ENCODE results near the gene GMEB1. TPM values are rescaled to one million over a fixed set of nuclear protein-coding genes. Genes with fewer than 3 reads are reported as not detected.
A peak's percentile ranks its signal among the peaks of the same experiment; 100 is the strongest.

Gene GMEB1
- total and polyA plus RNA-seq, 2 experiments from 2014 or later, result 13.3 to 20.2 TPM

DNA sequence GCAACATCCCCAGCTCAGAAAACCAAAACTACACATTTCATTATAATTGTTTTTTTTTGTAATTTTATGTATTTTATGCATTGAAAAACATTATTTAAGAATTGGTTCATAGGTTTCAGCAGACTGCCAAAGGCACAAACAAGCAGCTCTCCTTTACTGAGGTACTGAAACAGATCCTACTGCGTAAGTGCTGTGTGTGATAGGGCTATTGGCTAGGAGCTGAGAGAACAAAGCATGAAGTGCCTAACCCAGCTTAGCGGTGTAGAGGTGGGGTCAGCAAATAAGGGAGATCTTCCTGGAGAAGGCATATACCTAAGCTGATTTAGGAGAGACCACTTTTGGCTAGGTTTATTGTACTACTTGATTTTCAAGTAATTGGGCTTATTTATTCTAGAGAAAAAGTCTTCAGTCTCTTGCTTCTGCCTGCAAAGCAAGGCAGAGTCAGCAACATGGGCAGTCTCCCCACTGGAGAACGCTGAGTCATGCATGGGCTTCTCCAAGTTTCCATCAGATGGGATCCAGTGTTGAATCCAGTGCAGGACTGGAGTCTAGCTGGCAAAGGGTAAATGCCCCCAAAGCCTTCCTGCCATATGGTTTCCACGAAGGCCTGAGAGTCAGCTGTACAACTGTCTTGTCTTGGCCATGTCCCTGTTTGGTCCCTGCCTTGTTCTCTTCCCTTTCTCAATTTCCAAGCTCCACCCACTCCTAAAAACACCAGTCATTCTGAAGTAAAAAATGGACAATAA, 50.2 kb downstream of the GMEB1 start (continued):
- TF ChIP-seq, protein P1, sequence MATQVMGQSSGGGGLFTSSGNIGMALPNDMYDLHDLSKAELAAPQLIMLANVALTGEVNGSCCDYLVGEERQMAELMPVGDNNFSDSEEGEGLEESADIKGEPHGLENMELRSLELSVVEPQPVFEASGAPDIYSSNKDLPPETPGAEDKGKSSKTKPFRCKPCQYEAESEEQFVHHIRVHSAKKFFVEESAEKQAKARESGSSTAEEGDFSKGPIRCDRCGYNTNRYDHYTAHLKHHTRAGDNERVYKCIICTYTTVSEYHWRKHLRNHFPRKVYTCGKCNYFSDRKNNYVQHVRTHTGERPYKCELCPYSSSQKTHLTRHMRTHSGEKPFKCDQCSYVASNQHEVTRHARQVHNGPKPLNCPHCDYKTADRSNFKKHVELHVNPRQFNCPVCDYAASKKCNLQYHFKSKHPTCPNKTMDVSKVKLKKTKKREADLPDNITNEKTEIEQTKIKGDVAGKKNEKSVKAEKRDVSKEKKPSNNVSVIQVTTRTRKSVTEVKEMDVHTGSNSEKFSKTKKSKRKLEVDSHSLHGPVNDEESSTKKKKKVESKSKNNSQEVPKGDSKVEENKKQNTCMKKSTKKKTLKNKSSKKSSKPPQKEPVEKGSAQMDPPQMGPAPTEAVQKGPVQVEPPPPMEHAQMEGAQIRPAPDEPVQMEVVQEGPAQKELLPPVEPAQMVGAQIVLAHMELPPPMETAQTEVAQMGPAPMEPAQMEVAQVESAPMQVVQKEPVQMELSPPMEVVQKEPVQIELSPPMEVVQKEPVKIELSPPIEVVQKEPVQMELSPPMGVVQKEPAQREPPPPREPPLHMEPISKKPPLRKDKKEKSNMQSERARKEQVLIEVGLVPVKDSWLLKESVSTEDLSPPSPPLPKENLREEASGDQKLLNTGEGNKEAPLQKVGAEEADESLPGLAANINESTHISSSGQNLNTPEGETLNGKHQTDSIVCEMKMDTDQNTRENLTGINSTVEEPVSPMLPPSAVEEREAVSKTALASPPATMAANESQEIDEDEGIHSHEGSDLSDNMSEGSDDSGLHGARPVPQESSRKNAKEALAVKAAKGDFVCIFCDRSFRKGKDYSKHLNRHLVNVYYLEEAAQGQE (IDR thresholded peaks at IDR 0.05; ENCODE audit: unreplicated experiment), result no peak
- TF ChIP-seq POLR2AphosphoS5 (IDR thresholded peaks at IDR 0.05; ENCODE audit: low read depth) (no peak), ZNF114 (CRISPR knock-in tag; IDR thresholded peaks at IDR 0.05) (no peak), NANOG (IDR thresholded peaks at IDR 0.05; ENCODE audit: borderline replicate concordance) (no peak), CREB1 (CRISPR knock-in tag; IDR thresholded peaks at IDR 0.05; ENCODE audit: low read depth) (no peak), JUNB (IDR thresholded peaks at IDR 0.05; ENCODE audit: unreplicated experiment) (no peak), STAT1 (IDR thresholded peaks at IDR 0.05; ENCODE audit: unreplicated experiment) (no peak)
- TF ChIP-seq, protein P2, sequence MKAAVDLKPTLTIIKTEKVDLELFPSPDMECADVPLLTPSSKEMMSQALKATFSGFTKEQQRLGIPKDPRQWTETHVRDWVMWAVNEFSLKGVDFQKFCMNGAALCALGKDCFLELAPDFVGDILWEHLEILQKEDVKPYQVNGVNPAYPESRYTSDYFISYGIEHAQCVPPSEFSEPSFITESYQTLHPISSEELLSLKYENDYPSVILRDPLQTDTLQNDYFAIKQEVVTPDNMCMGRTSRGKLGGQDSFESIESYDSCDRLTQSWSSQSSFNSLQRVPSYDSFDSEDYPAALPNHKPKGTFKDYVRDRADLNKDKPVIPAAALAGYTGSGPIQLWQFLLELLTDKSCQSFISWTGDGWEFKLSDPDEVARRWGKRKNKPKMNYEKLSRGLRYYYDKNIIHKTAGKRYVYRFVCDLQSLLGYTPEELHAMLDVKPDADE (IDR thresholded peaks at IDR 0.05), result no peak

DNA sequence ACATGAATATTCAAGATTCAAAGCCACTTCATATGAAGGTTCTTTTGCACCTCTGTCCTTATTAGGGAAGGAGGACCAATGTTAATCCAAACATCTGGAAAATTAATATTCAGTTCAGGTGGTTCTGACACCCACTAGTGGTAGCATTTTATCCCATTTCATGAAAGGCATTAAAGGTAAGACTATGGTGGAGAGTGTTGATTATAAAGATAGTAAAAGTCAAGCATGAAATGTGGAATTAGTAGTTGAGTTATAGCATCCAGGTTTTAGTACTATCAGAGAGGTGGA, 50.7 kb downstream of the GMEB1 start:
- no peaks in the 10 kb centered on the region for H3K27me3 ChIP-seq (ENCODE audit: insufficient read depth)

More for the DNA sequence above, 50.7 kb downstream of the GMEB1 start:
- peaks cover 17% of the 10 kb centered on the region; the same call in 1 of the 2 replicates for H3F3A ChIP-seq (replicated peaks; ENCODE audit: low read depth)
- Mint-ChIP-seq H3K27me3 (ENCODE audit: insufficient read depth, low read depth, poor library complexity) (no peaks in the 10 kb centered on the region), H3K4me3 (no peak overlapping the region; the same call in 2 of the 3 replicates), H3K36me3 (ENCODE audit: low read depth) (peaks cover 8% of the 10 kb centered on the region), H3K4me1 (peaks cover 7% of the 10 kb centered on the region; the same call in 1 of the 3 replicates), H3K9me3 (peaks cover 4% of the 10 kb centered on the region; the same call in 1 of the 3 replicates), H3K27ac (peak overlapping the region; percentile 77; the same call in 1 of the 2 replicates)
- H3K36me3 ChIP-seq (ENCODE audit: insufficient read depth), result peaks cover 4% of the 10 kb centered on the region
- ATAC-seq (no peak), DNase-seq (ENCODE audit: low spot score) (no peak)
- TF ChIP-seq, protein P3, sequence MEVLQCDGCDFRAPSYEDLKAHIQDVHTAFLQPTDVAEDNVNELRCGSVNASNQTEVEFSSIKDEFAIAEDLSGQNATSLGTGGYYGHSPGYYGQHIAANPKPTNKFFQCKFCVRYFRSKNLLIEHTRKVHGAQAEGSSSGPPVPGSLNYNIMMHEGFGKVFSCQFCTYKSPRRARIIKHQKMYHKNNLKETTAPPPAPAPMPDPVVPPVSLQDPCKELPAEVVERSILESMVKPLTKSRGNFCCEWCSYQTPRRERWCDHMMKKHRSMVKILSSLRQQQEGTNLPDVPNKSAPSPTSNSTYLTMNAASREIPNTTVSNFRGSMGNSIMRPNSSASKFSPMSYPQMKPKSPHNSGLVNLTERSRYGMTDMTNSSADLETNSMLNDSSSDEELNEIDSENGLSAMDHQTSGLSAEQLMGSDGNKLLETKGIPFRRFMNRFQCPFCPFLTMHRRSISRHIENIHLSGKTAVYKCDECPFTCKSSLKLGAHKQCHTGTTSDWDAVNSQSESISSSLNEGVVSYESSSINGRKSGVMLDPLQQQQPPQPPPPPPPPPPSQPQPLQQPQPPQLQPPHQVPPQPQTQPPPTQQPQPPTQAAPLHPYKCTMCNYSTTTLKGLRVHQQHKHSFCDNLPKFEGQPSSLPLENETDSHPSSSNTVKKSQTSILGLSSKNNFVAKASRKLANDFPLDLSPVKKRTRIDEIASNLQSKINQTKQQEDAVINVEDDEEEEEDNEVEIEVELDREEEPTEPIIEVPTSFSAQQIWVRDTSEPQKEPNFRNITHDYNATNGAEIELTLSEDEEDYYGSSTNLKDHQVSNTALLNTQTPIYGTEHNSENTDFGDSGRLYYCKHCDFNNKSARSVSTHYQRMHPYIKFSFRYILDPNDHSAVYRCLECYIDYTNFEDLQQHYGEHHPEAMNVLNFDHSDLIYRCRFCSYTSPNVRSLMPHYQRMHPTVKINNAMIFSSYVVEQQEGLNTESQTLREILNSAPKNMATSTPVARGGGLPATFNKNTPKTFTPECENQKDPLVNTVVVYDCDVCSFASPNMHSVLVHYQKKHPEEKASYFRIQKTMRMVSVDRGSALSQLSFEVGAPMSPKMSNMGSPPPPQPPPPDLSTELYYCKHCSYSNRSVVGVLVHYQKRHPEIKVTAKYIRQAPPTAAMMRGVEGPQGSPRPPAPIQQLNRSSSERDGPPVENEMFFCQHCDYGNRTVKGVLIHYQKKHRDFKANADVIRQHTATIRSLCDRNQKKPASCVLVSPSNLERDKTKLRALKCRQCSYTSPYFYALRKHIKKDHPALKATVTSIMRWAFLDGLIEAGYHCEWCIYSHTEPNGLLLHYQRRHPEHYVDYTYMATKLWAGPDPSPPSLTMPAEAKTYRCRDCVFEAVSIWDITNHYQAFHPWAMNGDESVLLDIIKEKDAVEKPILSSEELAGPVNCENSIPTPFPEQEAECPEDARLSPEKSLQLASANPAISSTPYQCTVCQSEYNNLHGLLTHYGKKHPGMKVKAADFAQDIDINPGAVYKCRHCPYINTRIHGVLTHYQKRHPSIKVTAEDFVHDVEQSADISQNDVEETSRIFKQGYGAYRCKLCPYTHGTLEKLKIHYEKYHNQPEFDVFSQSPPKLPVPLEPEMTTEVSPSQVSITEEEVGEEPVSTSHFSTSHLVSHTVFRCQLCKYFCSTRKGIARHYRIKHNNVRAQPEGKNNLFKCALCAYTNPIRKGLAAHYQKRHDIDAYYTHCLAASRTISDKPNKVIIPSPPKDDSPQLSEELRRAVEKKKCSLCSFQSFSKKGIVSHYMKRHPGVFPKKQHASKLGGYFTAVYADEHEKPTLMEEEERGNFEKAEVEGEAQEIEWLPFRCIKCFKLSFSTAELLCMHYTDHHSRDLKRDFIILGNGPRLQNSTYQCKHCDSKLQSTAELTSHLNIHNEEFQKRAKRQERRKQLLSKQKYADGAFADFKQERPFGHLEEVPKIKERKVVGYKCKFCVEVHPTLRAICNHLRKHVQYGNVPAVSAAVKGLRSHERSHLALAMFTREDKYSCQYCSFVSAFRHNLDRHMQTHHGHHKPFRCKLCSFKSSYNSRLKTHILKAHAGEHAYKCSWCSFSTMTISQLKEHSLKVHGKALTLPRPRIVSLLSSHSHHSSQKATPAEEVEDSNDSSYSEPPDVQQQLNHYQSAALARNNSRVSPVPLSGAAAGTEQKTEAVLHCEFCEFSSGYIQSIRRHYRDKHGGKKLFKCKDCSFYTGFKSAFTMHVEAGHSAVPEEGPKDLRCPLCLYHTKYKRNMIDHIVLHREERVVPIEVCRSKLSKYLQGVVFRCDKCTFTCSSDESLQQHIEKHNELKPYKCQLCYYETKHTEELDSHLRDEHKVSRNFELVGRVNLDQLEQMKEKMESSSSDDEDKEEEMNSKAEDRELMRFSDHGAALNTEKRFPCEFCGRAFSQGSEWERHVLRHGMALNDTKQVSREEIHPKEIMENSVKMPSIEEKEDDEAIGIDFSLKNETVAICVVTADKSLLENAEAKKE (CRISPR knock-in tag; IDR thresholded peaks at IDR 0.05), result no peak
- no peak for TF ChIP-seq ZNF114 (CRISPR knock-in tag; IDR thresholded peaks at IDR 0.05)
- 0 out of 2 replicates have a peak, but pooled peaks cover 5% of the 10 kb centered on the region for H3K4me1 ChIP-seq (ENCODE audit: insufficient read depth)
- H3K9me2 ChIP-seq (ENCODE audit: insufficient read depth), result no peaks in the 10 kb centered on the region
- no peak overlapping the region for H3K4me3 ChIP-seq
- 0 out of 2 replicates have a peak overlapping the region, but pooled peaks have one; percentile 76 for H3K27ac ChIP-seq (ENCODE audit: low read depth)
- no peak overlapping the region for H3K4me2 ChIP-seq
- H4K20me1 ChIP-seq (replicated peaks; ENCODE audit: insufficient read depth), result no peaks in the 10 kb centered on the region
- no peaks in the 10 kb centered on the region for H3K79me2 ChIP-seq (replicated peaks; ENCODE audit: insufficient read depth)
- H2AFZ ChIP-seq, result no peak overlapping the region

Data from GM23338 (cell line).